Subcutaneous adipose tissue (tissue), 4 donors: ENCODE measurements around the gene HUS1. TPM values are rescaled to one million over a fixed set of nuclear protein-coding genes. Genes with fewer than 3 reads are reported as not detected.

ENCODE experiments used
- CTCF ChIP-seq: fragments of 450-650 bp; IDR thresholded peaks from one replicate; pipeline ENCODE4 v1.5.1; 2016; ENCODE audit warnings: low read depth, mild to moderate bottlenecking, control low read depth, antibody characterized with exemption, moderate library complexity
- total RNA-seq, 4 donors: library from RNA; depleted of rRNA; stranded (reverse); fragments of >200 nt; gene quantifications; one replicate each; pipeline ENCODE4 v1.1.0, GENCODE V29; 2016

HUS1 gene
- total RNA-seq, 4 donors from 2014 or later: 51.5 to 54.7 (median 53.1) TPM

DNA sequence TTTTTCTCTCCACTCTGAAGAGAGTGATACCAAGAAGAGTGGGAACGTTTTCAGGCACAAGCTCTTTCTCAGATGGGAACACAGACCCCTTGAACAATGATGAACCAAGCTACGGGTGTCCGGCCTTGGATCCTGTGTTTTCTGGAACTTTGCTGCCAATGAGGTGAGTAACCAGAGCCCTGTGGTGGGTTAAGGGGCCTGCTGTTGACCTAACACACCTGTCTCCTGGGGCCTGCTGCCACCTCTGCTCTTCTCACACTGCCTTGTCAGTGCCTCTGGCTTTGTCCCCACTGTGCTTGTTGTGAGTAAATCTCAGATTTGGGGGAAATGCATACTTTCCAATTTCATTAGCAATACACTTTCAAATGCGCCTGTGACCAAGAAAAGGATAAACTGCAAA lies 29.7 kb downstream of the HUS1 start:
- no peak for TF ChIP-seq CTCF

- TF ChIP-seq CTCF: no peak
These were observed 31.1 kb downstream of the HUS1 start, which contains the start of gene PKD1L1 for GRCh38 chr7:47948141-47948790. PKD1L1 (minus strand) TSS chr7:47948466; CDS start chr7:47948440, 26 bp downstream.

DNA sequence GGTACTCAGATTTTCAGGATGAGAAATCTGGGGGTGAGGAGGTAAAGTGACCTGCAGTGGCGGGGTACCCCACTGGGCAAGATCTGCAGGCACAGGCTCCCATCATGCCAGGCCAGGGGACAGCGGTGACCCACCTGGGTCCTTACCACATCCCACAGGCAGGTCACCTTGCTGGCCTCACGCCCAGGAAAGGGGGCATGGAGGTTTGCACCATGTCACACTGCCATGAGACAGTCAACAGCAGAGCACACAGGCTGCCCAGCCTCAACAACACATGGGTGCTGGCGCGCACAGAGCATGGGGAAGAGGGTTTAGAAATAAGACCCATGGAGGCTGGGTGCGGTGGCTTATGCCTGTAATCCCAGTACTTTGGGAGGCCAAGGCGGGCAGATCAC lies 32.1 kb downstream of the HUS1 start:
- no peak for TF ChIP-seq CTCF

- no peak for TF ChIP-seq CTCF
These were observed 32.6 kb downstream of the HUS1 start for GRCh38 chr7:47946581-47947354.

GRCh38 chr7:47945261-47946015 lies 34.0 kb downstream of the HUS1 start:
- TF ChIP-seq CTCF: no peak

DNA sequence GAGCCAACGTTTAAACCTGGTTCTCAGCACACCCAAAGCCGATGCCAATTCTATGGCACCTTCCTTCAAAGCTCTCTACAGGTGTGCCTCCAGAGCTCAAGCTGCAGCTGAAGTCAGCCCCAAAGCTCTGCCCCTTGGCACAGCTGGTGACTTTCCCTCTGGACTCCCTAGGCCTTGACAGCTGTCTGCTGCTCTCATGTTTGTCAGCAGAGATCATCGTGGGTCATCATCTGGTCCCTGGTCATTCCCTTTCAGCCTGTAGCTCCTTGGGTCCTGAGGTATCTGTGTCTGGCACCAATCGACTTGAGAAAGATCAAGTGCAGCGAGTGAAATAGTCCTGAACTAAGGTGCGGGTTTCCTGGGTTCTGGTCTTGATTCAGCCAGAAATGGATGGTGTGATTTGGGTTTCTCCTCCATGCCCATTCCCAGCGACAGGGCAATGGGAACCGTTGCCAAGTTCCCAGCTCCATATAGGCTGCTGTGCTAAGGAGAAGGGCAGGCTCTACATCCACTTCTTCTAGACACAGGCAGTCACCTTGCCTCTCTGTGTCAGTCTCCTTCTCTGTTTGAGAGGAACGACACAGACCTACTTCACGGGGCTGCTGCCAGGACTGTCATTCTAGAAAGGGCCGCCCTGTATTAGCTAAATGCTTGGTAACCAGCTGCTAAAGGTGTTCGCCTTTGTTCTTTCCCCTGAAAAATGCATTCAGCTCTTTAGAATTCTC lies 34.7 kb downstream of the HUS1 start:
- no peak for TF ChIP-seq CTCF
